Osteocyte (in vitro differentiated cells): ENCODE measurements around the gene BSPRY. TPM values are rescaled to one million over a fixed set of nuclear protein-coding genes. Genes with fewer than 3 reads are reported as not detected.
A peak's percentile ranks its signal among the peaks of the same experiment; 100 is the strongest.
"Not testable (repeated sequence)": the region's sequence is repeated elsewhere in the genome, so short reads cannot be mapped to it uniquely, and the experiment has no call there.

Source experiments
- DNase-seq: peaks from one replicate; pipeline ENCODE4 v3.0.0; 2021; ENCODE audit warnings: mixed read lengths; ENCODE audit not compliant: unreplicated experiment; ENCODE audit errors: extremely low spot score
- H3K27ac Mint-ChIP-seq: one replicate; pipeline ENCODE4 v1.8.0; 2021; ENCODE audit warnings: mild to moderate bottlenecking, mixed read lengths; ENCODE audit not compliant: unreplicated experiment
- H3K27me3 Mint-ChIP-seq: one replicate; pipeline ENCODE4 v1.8.0; 2021; ENCODE audit warnings: mixed read lengths; ENCODE audit not compliant: unreplicated experiment
- H3K36me3 Mint-ChIP-seq: one replicate; pipeline ENCODE4 v1.8.0; 2021; ENCODE audit warnings: mixed read lengths; ENCODE audit not compliant: unreplicated experiment
- H3K4me1 Mint-ChIP-seq: one replicate; pipeline ENCODE4 v1.8.0; 2021; ENCODE audit warnings: mixed read lengths; ENCODE audit not compliant: unreplicated experiment
- H3K4me3 Mint-ChIP-seq: one replicate; pipeline ENCODE4 v1.8.0; 2021; ENCODE audit warnings: mild to moderate bottlenecking, moderate library complexity, mixed read lengths; ENCODE audit not compliant: unreplicated experiment
- H3K9me3 Mint-ChIP-seq: one replicate; pipeline ENCODE4 v1.8.0; 2021; ENCODE audit warnings: mixed read lengths; ENCODE audit not compliant: unreplicated experiment
- CTCF ChIP-seq: fragments of 200-600 bp; sonication (generic); IDR thresholded peaks from 2 replicates; pipeline ENCODE4 v1.5.0; 2021; ENCODE audit warnings: antibody characterized with exemption, mild to moderate bottlenecking, moderate library complexity
- total RNA-seq: library from RNA; stranded (reverse); gene quantifications from 2 replicates; pipeline ENCODE4 v1.2.1, GENCODE V29; 2021

BSPRY gene
- total RNA-seq, 1 donor from 2014 or later = not detected

GRCh38 chr9:113373676-113374392 is 24.5 kb downstream of the BSPRY start:
- H3K4me3 Mint-ChIP-seq = no peak overlapping the region

GRCh38 chr9:113375057-113376023 is 26.0 kb downstream of the BSPRY start:
- TF ChIP-seq CTCF = no peak
- peaks cover 7% of the 10 kb centered on the region for H3K36me3 Mint-ChIP-seq
- H3K4me1 Mint-ChIP-seq = peaks cover 6% of the 10 kb centered on the region
- H3K4me3 Mint-ChIP-seq = peak overlapping the region; percentile 79
- H3K27me3 Mint-ChIP-seq = no peaks in the 10 kb centered on the region
- H3K27ac Mint-ChIP-seq = no peak overlapping the region
- no peak for DNase-seq
- no peaks in the 10 kb centered on the region for H3K9me3 Mint-ChIP-seq

More at GRCh38 chr9:113373676-113374392, 24.5 kb downstream of the BSPRY start:
- no peak overlapping the region for H3K27ac Mint-ChIP-seq
- H3K36me3 Mint-ChIP-seq = peaks cover 7% of the 10 kb centered on the region
- DNase-seq = no peak
- H3K4me1 Mint-ChIP-seq = peaks cover 6% of the 10 kb centered on the region
- no peaks in the 10 kb centered on the region for H3K9me3 Mint-ChIP-seq
- no peak for TF ChIP-seq CTCF
- no peaks in the 10 kb centered on the region for H3K27me3 Mint-ChIP-seq

GRCh38 chr9:113376634-113377567 is 27.6 kb downstream of the BSPRY start, which contains the start of gene HDHD3:
TSS of gene HDHD3 (minus strand) at chr9:113376986. CDS start at chr9:113374354, 2,632 bp downstream.
- no peak within 1 kb of the TSS for H3K27ac Mint-ChIP-seq
- no peak for DNase-seq
- no peaks in the 10 kb centered on the region for H3K9me3 Mint-ChIP-seq
- H3K36me3 Mint-ChIP-seq = peaks cover 7% of the 10 kb centered on the region
- TF ChIP-seq CTCF = no peak
- H3K4me1 Mint-ChIP-seq = peaks cover 6% of the 10 kb centered on the region
- H3K4me3 Mint-ChIP-seq = peak within 1 kb of the TSS; percentile 79
- H3K27me3 Mint-ChIP-seq = no peaks in the 10 kb centered on the region

- H3K4me3 Mint-ChIP-seq, H3K36me3 Mint-ChIP-seq, H3K27ac Mint-ChIP-seq, H3K27me3 Mint-ChIP-seq, DNase-seq, H3K4me1 Mint-ChIP-seq, H3K9me3 Mint-ChIP-seq: not testable (repeated sequence)
Observed at GRCh38 chr9:113379094-113379828, 29.9 kb downstream of the BSPRY start.

GRCh38 chr9:113379829-113380210 is 30.5 kb downstream of the BSPRY start:
- not testable (repeated sequence) for H3K4me1 Mint-ChIP-seq, H3K36me3 Mint-ChIP-seq, DNase-seq, H3K27me3 Mint-ChIP-seq, H3K4me3 Mint-ChIP-seq, H3K27ac Mint-ChIP-seq, H3K9me3 Mint-ChIP-seq
